Uterus (tissue), 4 donors: ENCODE measurements around the gene TP53I13. TPM values are rescaled to one million over a fixed set of nuclear protein-coding genes. Genes with fewer than 3 reads are reported as not detected.
"Not testable (repeated sequence)": the region's sequence is repeated elsewhere in the genome, so short reads cannot be mapped to it uniquely, and the experiment has no call there.

Source experiments
- DNase-seq, 2 donors: peaks; one replicate each; pipeline ENCODE4 v3.0.0-alpha.2; 2019 to 2020
- H3K27ac ChIP-seq, 2 donors: fragments of 200-600 bp; sonication (generic); 1 replicate in 1 of 2; 2 replicates in 1 of 2; pipeline ENCODE4 v1.5.1; 2016 to 2018
- H3K27me3 ChIP-seq, 2 donors: fragments of 200-600 bp; sonication (generic); one replicate each; pipeline ENCODE4 v1.5.1; 2018 to 2019; ENCODE audit warnings: control low read depth in 1 of 2
- H3K36me3 ChIP-seq, 2 donors: fragments of 200-600 bp; sonication (generic); one replicate each; pipeline ENCODE4 v1.5.1; 2019; ENCODE audit warnings: control low read depth in 1 of 2
- H3K4me1 ChIP-seq, 2 donors: fragments of 200-600 bp; sonication (generic); one replicate each; pipeline ENCODE4 v1.5.1; 2018 to 2019; ENCODE audit warnings: control low read depth in 1 of 2
- H3K4me3 ChIP-seq, 2 donors: fragments of 200-600 bp; sonication (generic); 1 replicate in 1 of 2; 2 replicates in 1 of 2; pipeline ENCODE4 v1.5.1; 2018 to 2019; ENCODE audit warnings: mild to moderate bottlenecking in 1 of 2
- H3K9me3 ChIP-seq, 2 donors: fragments of 200-600 bp; sonication (generic); one replicate each; pipeline ENCODE4 v1.5.1; 2019; ENCODE audit warnings: control low read depth in 1 of 2
- POLR2A ChIP-seq, 2 donors: fragments of 450-650 bp; IDR thresholded peaks; one replicate each; pipeline ENCODE4 v1.6.1; 2016; ENCODE audit warnings: antibody characterized with exemption in 2 of 2, mild to moderate bottlenecking in 1 of 2, moderate library complexity in 1 of 2
- intact Hi-C: fragments of 100-400 bp; cut with DNase I; formaldehyde crosslinking; loops from one replicate; pipeline ENCODE4 v1.15.1; 2023; ENCODE audit warnings: low total_unique reads
- total RNA-seq, 4 donors: library from RNA; depleted of rRNA in 3 of 4; stranded (reverse); fragments of >200 nt in 3 of 4; gene quantifications; one replicate each; pipeline versions ENCODE4 v1.1.0 to v1.2.4, GENCODE V29; 2014 to 2023
- TF ChIP-seq, protein P1 (sequence below), 4 experiments: fragments of 200-600 bp in 2 of 4; fragments of 450-650 bp in 2 of 4; sonication (generic) in 2 of 4; IDR thresholded peaks; one replicate each; pipeline ENCODE4 v1.5.1; 2016 to 2019; ENCODE audit warnings: antibody characterized with exemption in 4 of 4, mild to moderate bottlenecking in 2 of 4, moderate library complexity in 1 of 4
- donor health status: DM: yes; HTN: yes; CAD: no.

TP53I13 gene
- total RNA-seq, 4 donors from 2014 or later = 35.6 to 50.3 (median 45.1) TPM

DNA sequence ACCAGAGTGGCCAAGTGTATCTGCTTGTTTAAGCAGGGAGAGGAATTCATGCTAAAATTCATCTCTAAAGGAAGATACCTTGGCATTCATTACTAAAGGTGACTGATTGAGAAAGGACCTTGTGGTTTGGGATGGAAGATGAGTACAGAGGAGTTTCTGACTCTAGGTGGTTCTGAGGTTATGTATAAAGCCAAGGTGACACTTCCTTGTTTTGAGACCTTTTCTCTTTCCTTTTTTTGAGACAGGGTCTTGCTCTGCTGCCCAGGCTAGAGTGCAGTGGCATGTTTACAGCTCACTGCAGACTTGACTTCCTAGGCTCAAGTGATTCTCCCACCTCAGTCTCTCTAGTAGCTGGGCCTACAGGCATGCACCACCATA is 10.8 kb upstream of the TP53I13 start:
- intact Hi-C loops = no loop called here
- Histone ChIP-seq H3K9me3 (no peaks in the 10 kb centered on the region), H3K4me3 (no peak overlapping the region), H3K27ac (no peak overlapping the region), H3K4me1 (no peaks in the 10 kb centered on the region), H3K36me3 (no peaks in the 10 kb centered on the region), H3K27me3 (no peaks in the 10 kb centered on the region)
- DNase-seq = no peak
- no peak for TF ChIP-seq POLR2A (IDR thresholded peaks at IDR 0.05)
- TF ChIP-seq, protein P1, sequence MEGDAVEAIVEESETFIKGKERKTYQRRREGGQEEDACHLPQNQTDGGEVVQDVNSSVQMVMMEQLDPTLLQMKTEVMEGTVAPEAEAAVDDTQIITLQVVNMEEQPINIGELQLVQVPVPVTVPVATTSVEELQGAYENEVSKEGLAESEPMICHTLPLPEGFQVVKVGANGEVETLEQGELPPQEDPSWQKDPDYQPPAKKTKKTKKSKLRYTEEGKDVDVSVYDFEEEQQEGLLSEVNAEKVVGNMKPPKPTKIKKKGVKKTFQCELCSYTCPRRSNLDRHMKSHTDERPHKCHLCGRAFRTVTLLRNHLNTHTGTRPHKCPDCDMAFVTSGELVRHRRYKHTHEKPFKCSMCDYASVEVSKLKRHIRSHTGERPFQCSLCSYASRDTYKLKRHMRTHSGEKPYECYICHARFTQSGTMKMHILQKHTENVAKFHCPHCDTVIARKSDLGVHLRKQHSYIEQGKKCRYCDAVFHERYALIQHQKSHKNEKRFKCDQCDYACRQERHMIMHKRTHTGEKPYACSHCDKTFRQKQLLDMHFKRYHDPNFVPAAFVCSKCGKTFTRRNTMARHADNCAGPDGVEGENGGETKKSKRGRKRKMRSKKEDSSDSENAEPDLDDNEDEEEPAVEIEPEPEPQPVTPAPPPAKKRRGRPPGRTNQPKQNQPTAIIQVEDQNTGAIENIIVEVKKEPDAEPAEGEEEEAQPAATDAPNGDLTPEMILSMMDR (IDR thresholded peaks at IDR 0.05) = no peak

- H3K27ac ChIP-seq, H3K4me3 ChIP-seq, H3K4me1 ChIP-seq, DNase-seq, H3K36me3 ChIP-seq, intact Hi-C loops, H3K9me3 ChIP-seq, H3K27me3 ChIP-seq: not testable (repeated sequence)
Measured at GRCh38 chr17:29558139-29558538, 10.4 kb upstream of the TP53I13 start.

DNA sequence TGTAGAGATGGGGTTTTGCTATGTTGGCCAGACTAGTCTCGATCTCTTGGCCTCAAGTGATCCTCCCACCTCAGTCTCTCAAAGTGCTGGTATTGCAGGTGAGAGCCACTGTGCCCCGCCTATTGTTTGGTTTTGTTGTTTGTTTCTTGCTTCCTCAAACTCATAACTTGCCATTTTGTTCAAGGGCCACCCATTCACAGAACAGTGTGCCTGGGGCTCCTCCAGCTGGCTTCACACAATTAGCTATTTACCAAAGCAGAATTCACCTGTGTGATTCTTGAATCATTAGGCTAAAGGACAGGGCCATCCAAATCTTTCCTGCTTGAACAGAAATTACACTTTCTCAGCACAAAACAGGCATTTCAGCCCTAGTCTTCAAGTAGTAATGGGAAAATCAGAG is 8.9 kb upstream of the TP53I13 start:
- Histone ChIP-seq H3K4me1 (no peaks in the 10 kb centered on the region), H3K4me3 (no peak overlapping the region), H3K27ac (no peak overlapping the region), H3K36me3 (no peaks in the 10 kb centered on the region), H3K9me3 (no peaks in the 10 kb centered on the region), H3K27me3 (no peaks in the 10 kb centered on the region)
- intact Hi-C loops = no loop called here
- no peak for DNase-seq
- TF ChIP-seq, protein P1 (IDR thresholded peaks at IDR 0.05) = no peak
- TF ChIP-seq POLR2A (IDR thresholded peaks at IDR 0.05) = no peak

DNA sequence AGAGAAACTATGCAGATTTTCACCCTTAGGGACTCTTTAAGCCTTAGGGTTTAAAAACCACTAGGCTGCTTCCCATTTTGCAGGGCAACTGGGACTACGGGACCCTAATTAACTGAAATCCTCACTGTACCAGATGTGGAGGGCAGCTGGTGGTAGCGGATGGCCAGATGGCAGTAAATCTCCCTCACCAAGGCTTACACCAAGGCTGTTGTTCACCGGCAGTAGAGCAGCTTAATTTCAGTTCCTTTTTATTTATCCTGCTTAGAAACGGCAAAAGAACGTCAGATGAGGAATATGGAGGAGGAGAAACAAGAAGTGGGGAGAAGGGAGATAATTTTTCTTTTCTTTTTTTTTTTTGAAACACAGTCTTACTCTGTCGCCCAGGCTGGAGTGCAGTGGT is 8.2 kb upstream of the TP53I13 start:
- no peak overlapping the region for H3K27ac ChIP-seq
- intact Hi-C loops = no loop called here
- no peak for DNase-seq
- no peak for TF ChIP-seq POLR2A (IDR thresholded peaks at IDR 0.05)
- TF ChIP-seq, protein P1 (IDR thresholded peaks at IDR 0.05) = no peak
- no peaks in the 10 kb centered on the region for H3K9me3 ChIP-seq
- no peaks in the 10 kb centered on the region for H3K27me3 ChIP-seq
- no peak overlapping the region for H3K4me3 ChIP-seq
- H3K4me1 ChIP-seq = no peaks in the 10 kb centered on the region
- no peaks in the 10 kb centered on the region for H3K36me3 ChIP-seq

GRCh38 chr17:29561554-29562517 is 6.7 kb upstream of the TP53I13 start:
- H3K4me1 ChIP-seq = no peaks in the 10 kb centered on the region
- no peak for DNase-seq
- no peaks in the 10 kb centered on the region for H3K36me3 ChIP-seq
- H3K27me3 ChIP-seq = no peaks in the 10 kb centered on the region
- intact Hi-C loops = no loop called here
- H3K9me3 ChIP-seq = no peaks in the 10 kb centered on the region
- TF ChIP-seq, protein P1 (IDR thresholded peaks at IDR 0.05) = no peak
- no peak for TF ChIP-seq POLR2A (IDR thresholded peaks at IDR 0.05)
- H3K27ac ChIP-seq = no peak overlapping the region
- no peak overlapping the region for H3K4me3 ChIP-seq
